ENCODE measurements around the gene GOLGA1.

GOLGA1 gene

DNA sequence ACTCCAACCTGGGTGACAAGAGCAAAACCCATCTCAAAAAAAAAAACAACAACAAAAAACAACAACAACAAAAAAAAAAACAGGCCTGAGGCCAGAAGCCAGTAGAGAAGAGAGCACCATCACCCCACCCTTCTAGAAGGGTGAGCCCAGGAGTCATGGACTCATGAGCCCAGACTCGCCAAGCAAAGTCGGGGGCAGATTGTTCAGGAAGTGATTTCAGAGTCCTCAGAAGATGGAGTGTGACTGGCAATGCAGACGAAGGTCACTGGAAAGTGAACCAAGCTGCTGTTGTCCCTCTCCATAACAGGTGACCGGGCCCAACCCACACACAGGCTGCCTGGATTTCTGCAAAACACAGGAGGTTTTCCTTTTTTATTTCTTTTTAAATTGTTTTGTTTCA, 96.6 kb downstream of the GOLGA1 start:
- no peak overlapping the region for H3K9ac ChIP-seq (ENCODE audit: low read length)
- H4K20me1 ChIP-seq (ENCODE audit: insufficient read depth, low read length), result no peaks in the 10 kb centered on the region
- H3K4me3 ChIP-seq (ENCODE audit: low read length), result no peak overlapping the region
- no peaks in the 10 kb centered on the region for H3K79me2 ChIP-seq (ENCODE audit: low read length)
- no peak overlapping the region for H2AFZ ChIP-seq (ENCODE audit: low read depth, low read length)
- no peak overlapping the region for H3K27ac ChIP-seq (ENCODE audit: low read length)
- peaks cover 15% of the 10 kb centered on the region; the same call in 1 of the 2 replicates for H3K4me1 ChIP-seq (ENCODE audit: low read length)
- H3K4me2 ChIP-seq (ENCODE audit: low read length), result no peak overlapping the region
- H3K9me3 ChIP-seq (ENCODE audit: insufficient read depth, low read length), result no peaks in the 10 kb centered on the region
- no peak for TF ChIP-seq EZH2phosphoT487 (IDR thresholded peaks at IDR 0.05; ENCODE audit: low read depth)
- no peak for TF ChIP-seq CTCF (IDR thresholded peaks at IDR 0.05; ENCODE audit: low read depth, low read length)
- no peaks in the 10 kb centered on the region for H3K36me3 ChIP-seq (replicated peaks; ENCODE audit: low read depth, low read length)
- no peaks in the 10 kb centered on the region for H3K27me3 ChIP-seq (ENCODE audit: low read depth, low read length)

DNA sequence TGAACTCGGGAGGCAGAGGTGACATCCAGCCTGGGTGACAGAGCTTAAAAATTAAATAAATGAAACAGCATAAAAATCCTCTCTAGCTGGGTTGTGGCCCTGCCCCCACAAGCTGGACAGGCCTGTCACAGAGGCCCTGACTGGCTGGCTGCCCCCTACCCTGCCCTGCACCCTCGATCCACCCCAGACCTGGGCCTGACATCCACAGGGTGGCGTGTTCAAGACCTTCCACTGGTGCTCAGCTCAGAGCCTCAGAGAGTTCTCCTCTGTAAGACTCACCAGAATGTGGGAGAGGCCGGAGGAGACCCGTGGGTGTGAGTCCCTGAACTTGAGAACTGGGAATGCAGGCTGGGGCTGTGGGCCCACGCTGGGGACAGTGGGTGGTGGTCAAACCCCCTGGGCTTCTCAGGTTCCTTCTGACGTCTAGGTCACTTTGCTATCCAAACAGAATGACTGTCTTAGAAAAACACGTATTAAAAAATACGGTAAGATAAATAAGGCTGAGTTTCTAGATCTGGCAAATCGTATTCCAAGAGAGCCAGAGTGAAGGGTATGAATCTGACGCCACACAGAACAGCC, 97.3 kb downstream of the GOLGA1 start:
- H4K20me1 ChIP-seq (ENCODE audit: insufficient read depth, low read length), result no peaks in the 10 kb centered on the region
- no peaks in the 10 kb centered on the region for H3K36me3 ChIP-seq (replicated peaks; ENCODE audit: low read depth, low read length)
- no peak overlapping the region for H2AFZ ChIP-seq (ENCODE audit: low read depth, low read length)
- no peak for TF ChIP-seq CTCF (IDR thresholded peaks at IDR 0.05; ENCODE audit: low read depth, low read length)
- TF ChIP-seq EZH2phosphoT487 (IDR thresholded peaks at IDR 0.05; ENCODE audit: low read depth), result no peak
- no peak overlapping the region for H3K4me2 ChIP-seq (ENCODE audit: low read length)
- H3K4me1 ChIP-seq (ENCODE audit: low read length), result peaks cover 13% of the 10 kb centered on the region; the same call in 1 of the 2 replicates
- no peaks in the 10 kb centered on the region for H3K27me3 ChIP-seq (ENCODE audit: low read depth, low read length)
- H3K4me3 ChIP-seq (ENCODE audit: low read length), result no peak overlapping the region
- H3K79me2 ChIP-seq (ENCODE audit: low read length), result no peaks in the 10 kb centered on the region
- H3K9ac ChIP-seq (ENCODE audit: low read length), result no peak overlapping the region
- no peaks in the 10 kb centered on the region for H3K9me3 ChIP-seq (ENCODE audit: insufficient read depth, low read length)
- H3K27ac ChIP-seq (ENCODE audit: low read length), result no peak overlapping the region

GRCh38 chr9:124841075-124841821, 99.6 kb downstream of the GOLGA1 start:
- Histone ChIP-seq H2AFZ (ENCODE audit: low read depth, low read length) (no peak overlapping the region; the same call in 1 of the 2 replicates), H3K4me3 (ENCODE audit: low read length) (no peak overlapping the region), H3K27me3 (ENCODE audit: low read depth, low read length) (no peaks in the 10 kb centered on the region), H4K20me1 (ENCODE audit: insufficient read depth, low read length) (no peaks in the 10 kb centered on the region), H3K79me2 (ENCODE audit: low read length) (no peaks in the 10 kb centered on the region), H3K9ac (ENCODE audit: low read length) (no peak overlapping the region), H3K36me3 (replicated peaks; ENCODE audit: low read depth, low read length) (no peaks in the 10 kb centered on the region), H3K9me3 (ENCODE audit: insufficient read depth, low read length) (no peaks in the 10 kb centered on the region), H3K27ac (ENCODE audit: low read length) (no peak overlapping the region), H3K4me2 (ENCODE audit: low read length) (no peak overlapping the region), H3K4me1 (ENCODE audit: low read length) (peaks cover 11% of the 10 kb centered on the region; the same call in 1 of the 2 replicates)
- TF ChIP-seq EZH2phosphoT487 (IDR thresholded peaks at IDR 0.05; ENCODE audit: low read depth) (no peak), CTCF (IDR thresholded peaks at IDR 0.05; ENCODE audit: low read depth, low read length) (no peak)

DNA sequence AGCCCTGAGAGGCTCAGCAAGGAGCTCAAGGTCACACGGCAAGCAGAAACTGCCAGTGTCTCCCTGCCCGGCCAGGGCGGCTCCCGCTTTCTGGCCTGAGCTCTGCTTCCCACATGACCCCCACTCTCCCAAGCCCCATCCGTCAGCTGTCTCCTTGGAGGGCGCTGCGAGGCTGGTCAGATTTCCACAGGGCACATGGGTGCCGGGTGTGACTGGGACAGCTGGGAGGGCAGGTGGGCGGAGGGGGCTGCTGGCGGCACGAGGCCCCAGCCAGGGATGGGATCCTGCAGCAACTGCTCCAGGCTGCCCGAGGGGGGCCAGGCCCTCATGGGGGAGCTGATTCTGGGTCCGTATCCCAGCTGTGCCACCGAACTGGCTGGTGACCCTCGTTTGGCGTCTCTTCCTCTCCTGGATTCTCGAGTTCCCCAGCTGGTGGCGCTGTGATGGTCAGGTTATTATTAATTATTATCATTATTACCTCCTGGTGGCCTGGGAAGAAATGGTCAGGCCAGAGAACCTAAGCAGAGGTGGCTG, 100.5 kb downstream of the GOLGA1 start:
- Histone ChIP-seq H3K9me3 (ENCODE audit: insufficient read depth, low read length) (no peaks in the 10 kb centered on the region), H2AFZ (ENCODE audit: low read depth, low read length) (peak overlapping the region; percentile 78; the same call in 1 of the 2 replicates), H3K27me3 (ENCODE audit: low read depth, low read length) (no peaks in the 10 kb centered on the region), H3K27ac (ENCODE audit: low read length) (no peak overlapping the region), H3K79me2 (ENCODE audit: low read length) (no peaks in the 10 kb centered on the region), H3K9ac (ENCODE audit: low read length) (0 out of 2 replicates have a peak overlapping the region, but pooled peaks have one; percentile 11), H3K4me3 (ENCODE audit: low read length) (peak overlapping the region; percentile 24), H3K4me2 (ENCODE audit: low read length) (peak overlapping the region; percentile 50), H3K36me3 (replicated peaks; ENCODE audit: low read depth, low read length) (no peaks in the 10 kb centered on the region), H3K4me1 (ENCODE audit: low read length) (peaks cover 11% of the 10 kb centered on the region; the same call in 1 of the 2 replicates), H4K20me1 (ENCODE audit: insufficient read depth, low read length) (no peaks in the 10 kb centered on the region)
- peak; percentile 73 for TF ChIP-seq CTCF (IDR thresholded peaks at IDR 0.05; ENCODE audit: low read depth, low read length)
- TF ChIP-seq EZH2phosphoT487 (IDR thresholded peaks at IDR 0.05; ENCODE audit: low read depth), result no peak
